Measurements from ENCODE around the gene CSRNP3.

The CSRNP3 gene

GRCh38 chr2:165636959-165637358 is 167.5 kb downstream of the CSRNP3 start:
- no peaks in the 10 kb centered on the region for H3K27me3 ChIP-seq (replicated peaks in 2 of 5; ENCODE audit: control insufficient read depth in 4 of 5, insufficient read depth in 5 of 5, low read length in 4 of 5)
- CTCF ChIA-PET = interaction anchor here (1.1 kb wide), 1 partner anchor 62 kb away, joined by 3 read pairs; no protein-coding TSS in a partner anchor
- 100% methylated on average over 1 of the region's 1 CpG for WGBS (ENCODE audit: insufficient coverage)
- H3K4me1 ChIP-seq (ENCODE audit: control extremely low read depth in 1 of 4, control insufficient read depth in 4 of 4, insufficient read depth in 4 of 4, low read length in 3 of 4) = no peaks in the 10 kb centered on the region
- DNase-seq = no peak
- H3K4me3 ChIP-seq (ENCODE audit: control insufficient read depth in 1 of 7, extremely low read depth in 1 of 7, insufficient read depth in 4 of 7, low read depth in 2 of 7, low read length in 6 of 7) = no peak overlapping the region
- H3K27ac ChIP-seq (ENCODE audit: insufficient read depth in 1 of 2, low read depth in 1 of 2, low read length in 2 of 2, poor library complexity in 1 of 2, severe bottlenecking in 2 of 2) = no peak overlapping the region
- no peaks in the 10 kb centered on the region for H3K9me3 ChIP-seq (ENCODE audit: control extremely low read depth in 1 of 5, control insufficient read depth in 4 of 5, insufficient read depth in 2 of 5, low read depth in 1 of 5, low read length in 4 of 5)
- no peaks in the 10 kb centered on the region for H3K36me3 ChIP-seq (ENCODE audit: control insufficient read depth in 4 of 4, insufficient read depth in 4 of 4, low read length in 3 of 4)
- POLR2A ChIA-PET = no interaction called here

GRCh38 chr2:165637396-165637795 is 167.9 kb downstream of the CSRNP3 start:
- no peaks in the 10 kb centered on the region for H3K4me1 ChIP-seq (ENCODE audit: control extremely low read depth in 1 of 4, control insufficient read depth in 4 of 4, insufficient read depth in 4 of 4, low read length in 3 of 4)
- ChIA-PET CTCF (no interaction called here), POLR2A (no interaction called here)
- H3K4me3 ChIP-seq (ENCODE audit: control insufficient read depth in 1 of 7, extremely low read depth in 1 of 7, insufficient read depth in 4 of 7, low read depth in 2 of 7, low read length in 6 of 7) = no peak overlapping the region
- 100% methylated on average over 2 of the region's 2 CpGs for WGBS (ENCODE audit: insufficient coverage)
- no peak for DNase-seq
- H3K36me3 ChIP-seq (ENCODE audit: control insufficient read depth in 4 of 4, insufficient read depth in 4 of 4, low read length in 3 of 4) = no peaks in the 10 kb centered on the region
- H3K9me3 ChIP-seq (ENCODE audit: control extremely low read depth in 1 of 5, control insufficient read depth in 4 of 5, insufficient read depth in 2 of 5, low read depth in 1 of 5, low read length in 4 of 5) = no peaks in the 10 kb centered on the region
- no peaks in the 10 kb centered on the region for H3K27me3 ChIP-seq (replicated peaks in 2 of 5; ENCODE audit: control insufficient read depth in 4 of 5, insufficient read depth in 5 of 5, low read length in 4 of 5)
- no peak overlapping the region for H3K27ac ChIP-seq (ENCODE audit: insufficient read depth in 1 of 2, low read depth in 1 of 2, low read length in 2 of 2, poor library complexity in 1 of 2, severe bottlenecking in 2 of 2)

GRCh38 chr2:165639504-165639903 is 170.0 kb downstream of the CSRNP3 start:
- CTCF ChIA-PET = no interaction called here
- peaks cover 0 to 3% (median 0%) of the 10 kb centered on the region in 5 experiments for H3K9me3 ChIP-seq (ENCODE audit: control extremely low read depth in 1 of 5, control insufficient read depth in 4 of 5, insufficient read depth in 2 of 5, low read depth in 1 of 5, low read length in 4 of 5)
- H3K27me3 ChIP-seq (replicated peaks in 2 of 5; ENCODE audit: control insufficient read depth in 4 of 5, insufficient read depth in 5 of 5, low read length in 4 of 5) = no peaks in the 10 kb centered on the region
- no peak for DNase-seq
- WGBS (ENCODE audit: insufficient coverage) = 100% methylated on average over 1 of the region's 1 CpG
- H3K4me3 ChIP-seq (ENCODE audit: control insufficient read depth in 1 of 7, extremely low read depth in 1 of 7, insufficient read depth in 4 of 7, low read depth in 2 of 7, low read length in 6 of 7) = no peak overlapping the region
- no peaks in the 10 kb centered on the region for H3K36me3 ChIP-seq (ENCODE audit: control insufficient read depth in 4 of 4, insufficient read depth in 4 of 4, low read length in 3 of 4)
- POLR2A ChIA-PET = no interaction called here
- H3K27ac ChIP-seq (ENCODE audit: insufficient read depth in 1 of 2, low read depth in 1 of 2, low read length in 2 of 2, poor library complexity in 1 of 2, severe bottlenecking in 2 of 2) = no peak overlapping the region
- H3K4me1 ChIP-seq (ENCODE audit: control extremely low read depth in 1 of 4, control insufficient read depth in 4 of 4, insufficient read depth in 4 of 4, low read length in 3 of 4) = no peaks in the 10 kb centered on the region

DNA sequence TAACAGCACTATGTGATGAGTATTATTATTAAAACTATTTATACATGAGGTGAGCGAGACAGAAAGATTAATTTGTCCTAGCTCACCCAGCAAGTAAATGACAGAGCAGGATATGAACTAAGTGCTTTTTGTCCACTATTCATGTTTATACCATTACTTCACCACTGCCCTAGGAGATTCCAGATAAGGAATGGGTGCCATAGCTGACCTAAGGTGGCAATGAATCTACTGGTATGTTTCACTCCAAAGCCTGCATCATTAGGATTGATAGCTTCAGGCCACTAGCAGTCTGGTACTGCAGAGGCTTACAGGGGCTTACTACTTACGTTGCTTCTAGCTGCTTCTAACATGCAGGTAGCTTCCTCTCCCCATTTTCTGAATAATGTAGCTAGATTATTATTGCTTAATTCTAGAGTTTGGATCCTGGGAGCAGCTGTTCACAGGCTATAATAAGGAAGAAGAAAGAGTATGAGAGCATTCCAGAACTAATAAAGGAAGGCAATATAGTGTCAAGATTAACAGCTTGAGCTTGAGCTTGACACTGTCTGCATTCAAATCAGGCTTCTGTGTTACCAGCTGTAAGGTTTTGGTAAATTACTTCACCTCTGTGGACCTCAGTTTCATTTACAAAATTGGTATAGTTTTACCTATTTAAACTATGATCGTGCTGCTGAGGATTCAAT is 170.9 kb downstream of the CSRNP3 start:
- WGBS (ENCODE audit: insufficient coverage) = no CpG with 5 or more reads among the region's 3 CpGs
- CTCF ChIA-PET = interaction anchor here (0.7 kb wide), 1 partner anchor 12 kb away, joined by 3 read pairs; no protein-coding TSS in a partner anchor

GRCh38 chr2:165645930-165646831 is 176.7 kb downstream of the CSRNP3 start:
- Histone ChIP-seq H3K27ac (ENCODE audit: insufficient read depth in 1 of 2, low read depth in 1 of 2, low read length in 2 of 2, poor library complexity in 1 of 2, severe bottlenecking in 2 of 2) (no peak overlapping the region), H3K36me3 (ENCODE audit: control insufficient read depth in 4 of 4, insufficient read depth in 4 of 4, low read length in 3 of 4) (no peaks in the 10 kb centered on the region), H3K4me3 (ENCODE audit: control insufficient read depth in 1 of 7, extremely low read depth in 1 of 7, insufficient read depth in 4 of 7, low read depth in 2 of 7, low read length in 6 of 7) (no peak overlapping the region), H3K4me1 (ENCODE audit: control extremely low read depth in 1 of 4, control insufficient read depth in 4 of 4, insufficient read depth in 4 of 4, low read length in 3 of 4) (no peaks in the 10 kb centered on the region), H3K9me3 (ENCODE audit: control extremely low read depth in 1 of 5, control insufficient read depth in 4 of 5, insufficient read depth in 2 of 5, low read depth in 1 of 5, low read length in 4 of 5) (peaks cover 0 to 3% (median 0%) of the 10 kb centered on the region in 5 experiments), H3K27me3 (replicated peaks in 2 of 5; ENCODE audit: control insufficient read depth in 4 of 5, insufficient read depth in 5 of 5, low read length in 4 of 5) (no peaks in the 10 kb centered on the region)
- POLR2A ChIA-PET = no interaction called here
- 81% methylated on average over 6 of the region's 7 CpGs for WGBS (ENCODE audit: insufficient coverage)
- no peak for DNase-seq
- CTCF ChIA-PET = no interaction called here

More for the DNA sequence above, 170.9 kb downstream of the CSRNP3 start:
- POLR2A ChIA-PET = no interaction called here
- Histone ChIP-seq H3K27me3 (replicated peaks in 2 of 5; ENCODE audit: control insufficient read depth in 4 of 5, insufficient read depth in 5 of 5, low read length in 4 of 5) (no peaks in the 10 kb centered on the region), H3K4me3 (ENCODE audit: control insufficient read depth in 1 of 7, extremely low read depth in 1 of 7, insufficient read depth in 4 of 7, low read depth in 2 of 7, low read length in 6 of 7) (no peak overlapping the region), H3K4me1 (ENCODE audit: control extremely low read depth in 1 of 4, control insufficient read depth in 4 of 4, insufficient read depth in 4 of 4, low read length in 3 of 4) (no peaks in the 10 kb centered on the region), H3K27ac (ENCODE audit: insufficient read depth in 1 of 2, low read depth in 1 of 2, low read length in 2 of 2, poor library complexity in 1 of 2, severe bottlenecking in 2 of 2) (no peak overlapping the region), H3K9me3 (ENCODE audit: control extremely low read depth in 1 of 5, control insufficient read depth in 4 of 5, insufficient read depth in 2 of 5, low read depth in 1 of 5, low read length in 4 of 5) (peaks cover 0 to 3% (median 0%) of the 10 kb centered on the region in 5 experiments), H3K36me3 (ENCODE audit: control insufficient read depth in 4 of 4, insufficient read depth in 4 of 4, low read length in 3 of 4) (no peaks in the 10 kb centered on the region)
- DNase-seq = no peak

DNA sequence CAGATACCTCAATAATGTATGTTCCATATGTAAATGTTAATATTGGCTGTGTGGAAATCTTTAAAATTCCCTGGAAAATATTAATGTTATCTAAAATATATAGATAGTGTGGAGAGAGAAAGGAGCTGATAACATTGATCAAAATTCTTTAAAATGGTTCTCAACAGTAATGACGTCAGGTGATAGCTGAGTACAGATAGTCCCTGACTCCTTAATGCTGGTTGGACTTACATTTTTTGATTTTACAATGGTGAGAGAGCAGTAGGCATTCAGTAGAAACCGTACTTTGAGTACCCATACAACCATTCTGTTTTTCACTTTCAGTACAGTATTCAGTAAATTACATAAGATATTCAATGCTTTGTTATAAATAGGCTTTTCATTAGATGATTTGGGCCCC is 177.9 kb downstream of the CSRNP3 start:
- no CpG with 5 or more reads among the region's 2 CpGs for WGBS (ENCODE audit: insufficient coverage)
- DNase-seq = no peak
- H3K9me3 ChIP-seq (ENCODE audit: control extremely low read depth in 1 of 5, control insufficient read depth in 4 of 5, insufficient read depth in 2 of 5, low read depth in 1 of 5, low read length in 4 of 5) = peaks cover 0 to 3% (median 0%) of the 10 kb centered on the region in 5 experiments
- H3K36me3 ChIP-seq (ENCODE audit: control insufficient read depth in 4 of 4, insufficient read depth in 4 of 4, low read length in 3 of 4) = no peaks in the 10 kb centered on the region
- H3K4me1 ChIP-seq (ENCODE audit: control extremely low read depth in 1 of 4, control insufficient read depth in 4 of 4, insufficient read depth in 4 of 4, low read length in 3 of 4) = no peaks in the 10 kb centered on the region
- ChIA-PET POLR2A (no interaction called here), CTCF (no interaction called here)
- no peaks in the 10 kb centered on the region for H3K27me3 ChIP-seq (replicated peaks in 2 of 5; ENCODE audit: control insufficient read depth in 4 of 5, insufficient read depth in 5 of 5, low read length in 4 of 5)
- H3K4me3 ChIP-seq (ENCODE audit: control insufficient read depth in 1 of 7, extremely low read depth in 1 of 7, insufficient read depth in 4 of 7, low read depth in 2 of 7, low read length in 6 of 7) = no peak overlapping the region
- no peak overlapping the region for H3K27ac ChIP-seq (ENCODE audit: insufficient read depth in 1 of 2, low read depth in 1 of 2, low read length in 2 of 2, poor library complexity in 1 of 2, severe bottlenecking in 2 of 2)

DNA sequence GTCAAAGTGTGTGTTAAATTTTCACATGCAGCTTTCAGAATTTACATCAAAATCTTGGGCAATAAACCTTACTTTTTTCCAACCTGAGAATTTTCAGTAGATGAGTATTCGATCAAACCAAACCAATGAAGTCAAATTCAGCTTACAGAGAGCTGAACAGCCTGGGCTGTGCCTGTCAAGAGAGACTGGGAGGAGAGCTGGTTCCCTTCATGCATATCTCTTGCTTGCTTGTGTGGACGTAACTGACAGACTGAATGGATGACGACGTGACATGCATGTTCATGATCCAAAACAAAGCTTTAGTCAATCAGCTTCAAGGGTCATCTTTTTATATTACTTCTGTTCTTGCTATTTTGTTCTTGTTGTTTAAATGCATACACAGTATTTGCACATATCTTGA is 179.3 kb downstream of the CSRNP3 start:
- H3K27me3 ChIP-seq (replicated peaks in 2 of 5; ENCODE audit: control insufficient read depth in 4 of 5, insufficient read depth in 5 of 5, low read length in 4 of 5) = no peaks in the 10 kb centered on the region
- ChIA-PET POLR2A (interaction anchor here (1.1 kb wide), 1 partner anchor 8 kb away, joined by 3 read pairs; no protein-coding TSS in a partner anchor), CTCF (interaction anchor here (1.2 kb wide), 1 partner anchor 39 kb away, joined by 4 read pairs; no protein-coding TSS in a partner anchor)
- DNase-seq = no peak
- no peaks in the 10 kb centered on the region for H3K36me3 ChIP-seq (ENCODE audit: control insufficient read depth in 4 of 4, insufficient read depth in 4 of 4, low read length in 3 of 4)
- 100% methylated on average over 4 of the region's 4 CpGs for WGBS (ENCODE audit: insufficient coverage)
- H3K4me1 ChIP-seq (ENCODE audit: control extremely low read depth in 1 of 4, control insufficient read depth in 4 of 4, insufficient read depth in 4 of 4, low read length in 3 of 4) = no peaks in the 10 kb centered on the region
- no peaks in the 10 kb centered on the region for H3K9me3 ChIP-seq (ENCODE audit: control extremely low read depth in 1 of 5, control insufficient read depth in 4 of 5, insufficient read depth in 2 of 5, low read depth in 1 of 5, low read length in 4 of 5)
- no peak overlapping the region for H3K4me3 ChIP-seq (ENCODE audit: control insufficient read depth in 1 of 7, extremely low read depth in 1 of 7, insufficient read depth in 4 of 7, low read depth in 2 of 7, low read length in 6 of 7)
- no peak overlapping the region for H3K27ac ChIP-seq (ENCODE audit: insufficient read depth in 1 of 2, low read depth in 1 of 2, low read length in 2 of 2, poor library complexity in 1 of 2, severe bottlenecking in 2 of 2)

Data from common myeloid progenitor, CD34-positive (primary cell).